22Rv1 (cell line): Measurements from ENCODE around the gene RAD51D.

Experiments used
- H3K27ac ChIP-seq: fragments of 450-650 bp; 2 replicates; pipeline ENCODE4 v1.5.1; 2017
- CTCF ChIP-seq: fragments of 450-650 bp; IDR thresholded peaks from 2 replicates; pipeline ENCODE4 v1.5.1; 2017; ENCODE audit warnings: mild to moderate bottlenecking
- ZFX ChIP-seq: fragments of 450-650 bp; IDR thresholded peaks from 2 replicates; pipeline ENCODE4 v1.6.1; 2017; ENCODE audit warnings: antibody characterized with exemption, borderline replicate concordance

RAD51D gene

DNA sequence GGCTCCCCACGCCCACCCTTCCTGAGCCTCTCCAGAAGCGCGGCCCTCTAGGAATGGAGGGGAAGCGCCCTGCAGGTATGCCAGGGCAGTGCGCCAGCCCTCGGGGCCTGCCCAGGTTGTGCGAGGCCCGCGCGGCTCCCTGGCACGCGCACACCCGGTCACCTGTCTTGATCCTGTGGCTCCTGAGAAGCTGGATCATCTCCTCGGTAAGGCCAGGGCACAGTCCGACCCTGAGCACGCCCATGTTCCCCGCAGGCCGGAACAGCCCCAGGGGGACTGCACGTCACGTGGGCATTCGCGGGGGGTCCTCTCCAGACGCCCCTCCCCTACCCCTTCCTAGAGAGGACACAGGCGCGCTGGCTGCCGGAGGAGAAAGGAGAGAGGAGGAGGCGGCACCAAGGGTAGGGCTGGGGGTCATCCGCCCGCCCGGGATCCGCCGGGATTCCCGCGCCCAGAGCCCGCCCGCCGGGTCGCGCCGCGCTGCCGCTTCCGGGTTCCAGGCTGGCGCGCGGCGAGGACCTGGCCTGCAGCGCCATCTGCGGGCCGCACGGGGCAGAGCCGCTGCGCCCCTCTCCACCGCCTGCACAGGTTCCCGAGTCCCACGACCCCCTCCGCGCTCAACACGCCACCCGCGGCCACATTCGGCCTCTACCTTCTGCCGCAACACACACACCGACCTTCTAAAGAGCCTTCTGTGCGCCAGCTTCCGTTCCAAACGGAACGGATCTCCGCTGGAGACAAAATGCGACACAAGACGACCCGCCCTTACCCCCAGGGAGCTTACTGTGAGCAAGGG is at the start of gene RAD51D:
Gene RAD51D, minus strand, starts transcription at position 491 of the 796 bp plus-strand sequence. Its CDS starts 247 bp downstream, at position 244.
- peak within 1 kb of the TSS; percentile 74 for H3K27ac ChIP-seq
- TF ChIP-seq CTCF: peak; percentile 97
- no peak for TF ChIP-seq ZFX

DNA sequence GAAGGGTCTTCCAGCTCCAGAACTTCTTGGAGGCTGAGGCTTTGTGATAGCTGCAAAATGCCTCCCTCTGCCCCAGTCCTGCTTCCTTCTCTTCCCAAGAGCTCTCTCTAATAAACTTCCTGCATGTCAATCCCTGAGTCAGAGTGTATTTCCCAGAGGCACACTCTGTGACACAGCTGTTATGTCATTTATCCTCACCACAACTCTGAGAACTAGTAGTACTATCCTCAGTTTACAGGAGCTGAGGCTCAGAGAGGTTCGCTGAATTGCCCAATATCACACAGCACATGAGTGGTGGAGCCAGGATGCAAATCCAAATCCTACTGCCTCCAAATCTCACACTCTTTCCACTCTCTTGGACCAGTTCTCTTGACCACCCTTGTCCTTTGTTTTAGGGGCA is 48.0 kb upstream of the RAD51D start:
- H3K27ac ChIP-seq: no peak overlapping the region
- TF ChIP-seq ZFX (no peak), CTCF (no peak)

DNA sequence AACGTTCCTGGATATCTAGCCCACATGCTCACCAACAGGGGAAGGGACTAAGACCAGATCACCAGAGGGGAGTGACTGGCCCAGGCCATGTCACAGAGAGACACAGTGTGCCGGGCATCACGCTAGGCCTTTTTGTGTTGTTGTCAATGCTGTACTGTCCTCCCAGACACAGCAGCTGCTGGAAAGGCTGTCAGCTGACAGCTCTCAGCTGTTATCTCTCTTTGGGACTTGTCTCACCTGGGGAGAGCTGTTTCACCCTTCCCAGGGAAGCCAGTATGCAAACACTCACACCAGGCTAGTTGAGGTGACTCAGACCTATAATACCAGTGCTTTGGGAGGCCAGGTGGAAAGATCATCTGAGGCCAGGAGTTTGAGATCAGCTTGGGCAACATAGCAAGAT is 47.4 kb upstream of the RAD51D start:
- TF ChIP-seq CTCF (no peak), ZFX (no peak)
- no peak overlapping the region for H3K27ac ChIP-seq

GRCh38 chr17:35166526-35166925 is 46.9 kb upstream of the RAD51D start:
- H3K27ac ChIP-seq: no peak overlapping the region
- TF ChIP-seq CTCF (no peak), ZFX (no peak)

DNA sequence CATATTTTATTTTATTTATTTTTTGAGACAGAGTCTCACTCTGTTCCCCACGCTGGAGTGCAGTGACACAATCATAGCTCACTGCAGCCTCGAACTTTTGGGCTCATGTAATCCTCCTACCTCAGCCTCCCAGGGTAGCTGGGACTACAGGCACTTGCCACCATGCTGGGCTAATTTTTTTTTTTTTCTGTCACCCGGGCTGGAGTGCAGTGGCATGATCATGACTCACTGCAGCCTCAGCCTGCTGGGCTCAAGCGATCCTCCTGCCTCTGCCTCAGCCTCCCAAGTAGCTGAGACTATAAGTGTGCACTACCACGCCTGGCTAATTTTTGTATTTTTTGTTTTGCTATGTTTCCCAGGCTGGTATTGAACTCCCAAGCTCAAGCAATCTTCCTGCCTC is 45.1 kb upstream of the RAD51D start:
- TF ChIP-seq ZFX (no peak), CTCF (no peak)
- no peak overlapping the region for H3K27ac ChIP-seq

GRCh38 chr17:35163886-35164285 is 44.2 kb upstream of the RAD51D start:
- no peak overlapping the region for H3K27ac ChIP-seq
- TF ChIP-seq ZFX: no peak
- no peak for TF ChIP-seq CTCF

DNA sequence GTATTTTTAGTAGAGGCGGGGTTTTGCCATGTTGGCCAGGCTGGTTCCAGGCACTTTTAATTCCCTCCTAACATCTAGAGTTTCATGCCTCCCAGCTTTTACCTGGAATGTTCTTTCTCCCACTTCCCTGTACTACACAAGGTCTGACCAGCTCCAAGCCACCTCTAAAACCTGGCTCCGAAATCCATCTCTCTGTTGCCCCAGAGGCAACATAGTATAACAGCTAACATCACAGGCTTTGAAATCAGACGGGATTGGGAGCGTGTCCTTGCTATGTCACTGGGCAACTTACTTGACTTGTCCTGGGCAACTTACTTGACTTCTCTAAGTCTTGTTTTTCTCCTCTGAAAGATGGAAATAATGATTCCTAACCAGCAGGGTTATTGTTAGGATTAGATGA is 43.1 kb upstream of the RAD51D start:
- no peak overlapping the region for H3K27ac ChIP-seq
- no peak for TF ChIP-seq ZFX
- no peak for TF ChIP-seq CTCF
